Neuron (in vitro differentiated cells): ENCODE data around the gene NFATC2.
"Not testable (repeated sequence)": the region's sequence is repeated elsewhere in the genome, so short reads cannot be mapped to it uniquely, and the experiment has no call there.

ENCODE experiments used
- H2AFZ ChIP-seq: one replicate; pipeline ENCODE4 v1.6.1; 2013; ENCODE audit warnings: low read depth, mild to moderate bottlenecking, inconsistent platforms, low read length, moderate library complexity
- H3K27me3 ChIP-seq: one replicate; pipeline ENCODE4 v1.6.1; 2013; ENCODE audit warnings: low read length; ENCODE audit not compliant: insufficient read depth
- H3K36me3 ChIP-seq: one replicate; pipeline ENCODE4 v1.6.1; 2013; ENCODE audit warnings: low read length; ENCODE audit not compliant: insufficient read depth
- H3K4me1 ChIP-seq: one replicate; pipeline ENCODE4 v1.6.1; 2013; ENCODE audit warnings: low read length; ENCODE audit not compliant: insufficient read depth
- H3K4me3 ChIP-seq: 2 replicates; pipeline ENCODE4 v1.5.1; 2013; ENCODE audit warnings: mild to moderate bottlenecking, low read length, moderate library complexity
- H3K9me3 ChIP-seq: one replicate; pipeline ENCODE4 v1.6.1; 2013; ENCODE audit warnings: low read length

NFATC2 gene

DNA sequence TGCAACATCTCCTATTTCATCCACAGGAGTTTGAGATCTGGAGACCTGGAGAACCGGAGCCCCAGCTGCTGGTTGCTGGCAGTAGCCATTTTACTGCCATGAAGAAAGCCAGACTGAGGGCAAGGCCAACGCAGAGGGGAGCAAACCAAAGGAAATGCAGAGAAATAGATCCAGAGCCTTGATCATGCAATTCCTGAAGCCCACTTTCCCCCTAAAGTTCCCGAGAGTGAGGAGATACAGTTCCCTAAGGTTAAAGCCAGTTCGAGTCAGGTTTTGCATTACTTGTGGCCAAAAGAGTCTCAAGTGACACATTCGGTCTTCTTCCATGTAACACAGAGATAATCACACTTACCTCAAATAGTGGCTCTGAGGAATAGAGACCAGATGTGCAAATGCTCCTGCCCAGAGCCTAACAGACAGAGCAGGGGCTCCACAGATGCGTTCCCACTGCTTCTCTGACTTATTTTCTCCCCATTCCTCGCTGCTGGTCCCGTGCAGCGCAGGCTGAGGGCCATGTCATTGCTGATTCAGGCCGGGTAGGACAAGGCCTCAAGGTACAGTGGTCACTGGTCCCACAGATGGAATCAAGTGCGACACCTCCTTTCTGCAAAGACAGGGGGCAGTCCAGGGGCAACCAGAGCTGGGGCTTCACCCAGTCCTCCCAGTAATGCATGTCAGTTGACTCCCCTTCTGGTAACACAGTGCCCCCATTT is 35.1 kb upstream of the NFATC2 start:
- Histone ChIP-seq H3K9me3 (no peaks in the 10 kb centered on the region), H3K27me3 (no peaks in the 10 kb centered on the region), H3K36me3 (no peaks in the 10 kb centered on the region), H2AFZ (no peak overlapping the region), H3K4me3 (no peak overlapping the region), H3K4me1 (no peaks in the 10 kb centered on the region)

- H3K27me3 ChIP-seq = no peaks in the 10 kb centered on the region
- H3K36me3 ChIP-seq = no peaks in the 10 kb centered on the region
- peaks cover 2% of the 10 kb centered on the region for H3K4me1 ChIP-seq
- no peaks in the 10 kb centered on the region for H3K9me3 ChIP-seq
- no peak overlapping the region for H3K4me3 ChIP-seq
- H2AFZ ChIP-seq = no peak overlapping the region
Observed at GRCh38 chr20:51575486-51575885, 33.0 kb upstream of the NFATC2 start.

- Histone ChIP-seq H3K36me3 (no peaks in the 10 kb centered on the region), H3K27me3 (no peaks in the 10 kb centered on the region), H3K4me1 (peaks cover 2% of the 10 kb centered on the region), H2AFZ (no peak overlapping the region), H3K9me3 (no peaks in the 10 kb centered on the region), H3K4me3 (no peak overlapping the region)
Observed at GRCh38 chr20:51574248-51575033, 31.9 kb upstream of the NFATC2 start.

- H3K27me3 ChIP-seq = no peaks in the 10 kb centered on the region
Observed at GRCh38 chr20:51573576-51574243, 31.2 kb upstream of the NFATC2 start.

GRCh38 chr20:51571460-51571794 is 28.9 kb upstream of the NFATC2 start:
- Histone ChIP-seq H3K4me3 (no peak overlapping the region), H3K4me1 (peaks cover 2% of the 10 kb centered on the region), H3K36me3 (no peaks in the 10 kb centered on the region), H3K9me3 (no peaks in the 10 kb centered on the region), H2AFZ (no peak overlapping the region), H3K27me3 (no peaks in the 10 kb centered on the region)

More at GRCh38 chr20:51573576-51574243, 31.2 kb upstream of the NFATC2 start:
- Histone ChIP-seq H3K9me3 (no peaks in the 10 kb centered on the region), H3K4me3 (no peak overlapping the region), H3K36me3 (no peaks in the 10 kb centered on the region), H2AFZ (no peak overlapping the region), H3K4me1 (peaks cover 2% of the 10 kb centered on the region)

GRCh38 chr20:51570739-51571459 is 28.4 kb upstream of the NFATC2 start:
- Histone ChIP-seq H3K4me3 (no peak overlapping the region), H3K4me1 (peaks cover 2% of the 10 kb centered on the region), H3K27me3 (peaks cover 2% of the 10 kb centered on the region)

DNA sequence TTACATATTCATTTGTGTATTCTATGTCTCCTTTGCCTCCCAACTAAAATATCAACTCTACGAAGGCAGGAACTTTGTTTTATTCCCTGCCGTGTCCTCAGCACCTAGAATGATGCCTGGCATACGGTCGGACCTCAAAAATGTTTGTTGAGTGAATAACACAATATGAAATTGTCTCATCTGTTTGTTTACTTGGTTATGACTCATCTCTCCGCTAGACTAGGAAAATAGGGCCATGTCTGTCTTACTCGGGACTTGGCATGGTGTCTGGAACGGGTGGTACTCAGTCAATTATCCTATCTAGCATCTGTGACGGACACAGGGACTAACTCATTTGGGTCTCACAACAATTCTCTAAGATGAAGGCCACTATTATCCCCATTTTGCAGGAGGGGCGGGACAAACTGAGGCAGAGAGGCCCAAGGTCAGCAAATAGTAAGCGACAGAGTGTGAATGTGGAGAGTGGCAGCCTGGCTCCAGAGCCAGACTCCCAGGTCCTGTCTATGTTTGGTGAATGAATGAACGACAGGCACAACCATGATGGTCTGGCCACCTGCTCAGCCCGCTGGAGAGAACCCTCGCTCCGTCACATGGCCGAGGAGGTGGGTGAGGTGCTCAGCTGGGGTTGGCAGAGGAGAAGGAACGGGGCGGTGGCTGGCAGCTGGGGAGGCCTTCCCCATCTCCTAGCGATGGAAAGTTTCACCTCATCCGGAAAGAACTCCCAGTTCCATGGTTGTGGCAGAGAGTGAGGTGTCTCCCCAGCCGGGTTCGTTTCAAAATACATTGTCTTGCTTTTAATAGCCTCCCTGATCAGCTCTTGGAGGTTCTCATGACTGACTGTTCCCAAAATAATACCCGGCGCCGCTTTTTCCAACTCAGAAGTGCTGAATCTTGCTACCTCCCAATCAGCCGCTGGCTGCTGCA is 27.6 kb upstream of the NFATC2 start:
- Histone ChIP-seq H3K27me3 (peaks cover 2% of the 10 kb centered on the region), H3K4me3 (no peak overlapping the region), H3K4me1 (peaks cover 2% of the 10 kb centered on the region), H3K9me3 (no peaks in the 10 kb centered on the region), H2AFZ (no peak overlapping the region), H3K36me3 (no peaks in the 10 kb centered on the region)

More at GRCh38 chr20:51570739-51571459, 28.4 kb upstream of the NFATC2 start:
- Histone ChIP-seq H2AFZ (no peak overlapping the region), H3K36me3 (no peaks in the 10 kb centered on the region), H3K9me3 (no peaks in the 10 kb centered on the region)

GRCh38 chr20:51568533-51568932 is 26.0 kb upstream of the NFATC2 start:
- H3K4me1 ChIP-seq, H3K27me3 ChIP-seq, H2AFZ ChIP-seq, H3K9me3 ChIP-seq, H3K4me3 ChIP-seq, H3K36me3 ChIP-seq: not testable (repeated sequence)

GRCh38 chr20:51567622-51568021 is 25.1 kb upstream of the NFATC2 start:
- H3K27me3 ChIP-seq = peaks cover 2% of the 10 kb centered on the region
- no peak overlapping the region for H3K4me3 ChIP-seq
- H3K4me1 ChIP-seq = peaks cover 10% of the 10 kb centered on the region
- no peaks in the 10 kb centered on the region for H3K36me3 ChIP-seq
- H3K9me3 ChIP-seq = no peaks in the 10 kb centered on the region
- H2AFZ ChIP-seq = no peak overlapping the region

GRCh38 chr20:51566594-51566993 is 24.1 kb upstream of the NFATC2 start:
- Histone ChIP-seq H3K4me3 (no peak overlapping the region), H3K9me3 (no peaks in the 10 kb centered on the region), H3K27me3 (peaks cover 2% of the 10 kb centered on the region), H3K36me3 (no peaks in the 10 kb centered on the region), H3K4me1 (peaks cover 19% of the 10 kb centered on the region), H2AFZ (no peak overlapping the region)

GRCh38 chr20:51565298-51566144 is 23.0 kb upstream of the NFATC2 start:
- Histone ChIP-seq H3K4me3 (no peak overlapping the region), H3K4me1 (peaks cover 26% of the 10 kb centered on the region), H3K27me3 (peaks cover 2% of the 10 kb centered on the region), H3K9me3 (no peaks in the 10 kb centered on the region), H3K36me3 (no peaks in the 10 kb centered on the region), H2AFZ (no peak overlapping the region)
